Tibial nerve (tissue), 3 donors: ENCODE results near the gene TGDS.

Experiments
- POLR2A ChIP-seq, 2 donors: fragments of 450-650 bp; IDR thresholded peaks; one replicate each; pipeline ENCODE4 v1.6.1; 2017; ENCODE audit warnings: antibody characterized with exemption in 2 of 2, mild to moderate bottlenecking in 2 of 2, moderate library complexity in 2 of 2
- TF ChIP-seq, protein P1 (sequence below), 5 experiments: fragments of 200-600 bp in 3 of 5; fragments of 450-650 bp in 2 of 5; sonication (generic) in 3 of 5; IDR thresholded peaks; one replicate each; pipeline ENCODE4 v1.5.1; 2016 to 2019; ENCODE audit warnings: antibody characterized with exemption in 5 of 5, mild to moderate bottlenecking in 3 of 5, moderate library complexity in 2 of 5

DNA sequence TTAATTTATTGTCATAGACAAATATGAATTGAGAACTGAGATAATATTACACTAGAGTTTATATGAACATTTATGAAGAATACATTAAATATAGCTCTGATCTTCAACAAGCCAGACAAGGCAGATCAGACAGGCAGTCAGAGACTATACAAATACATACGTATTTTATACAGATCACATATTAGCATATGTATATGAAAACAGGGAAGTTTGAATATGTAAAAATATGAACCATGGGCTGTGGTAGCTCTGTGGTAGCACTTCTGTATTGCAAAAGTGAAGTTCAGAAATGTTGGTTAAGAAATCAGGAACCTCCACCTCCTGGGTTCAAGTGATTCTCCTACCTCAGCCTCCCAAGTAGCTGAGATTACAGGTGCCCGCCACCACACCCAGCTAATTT lies 26.4 kb upstream of the TGDS start:
- TF ChIP-seq, protein P1, sequence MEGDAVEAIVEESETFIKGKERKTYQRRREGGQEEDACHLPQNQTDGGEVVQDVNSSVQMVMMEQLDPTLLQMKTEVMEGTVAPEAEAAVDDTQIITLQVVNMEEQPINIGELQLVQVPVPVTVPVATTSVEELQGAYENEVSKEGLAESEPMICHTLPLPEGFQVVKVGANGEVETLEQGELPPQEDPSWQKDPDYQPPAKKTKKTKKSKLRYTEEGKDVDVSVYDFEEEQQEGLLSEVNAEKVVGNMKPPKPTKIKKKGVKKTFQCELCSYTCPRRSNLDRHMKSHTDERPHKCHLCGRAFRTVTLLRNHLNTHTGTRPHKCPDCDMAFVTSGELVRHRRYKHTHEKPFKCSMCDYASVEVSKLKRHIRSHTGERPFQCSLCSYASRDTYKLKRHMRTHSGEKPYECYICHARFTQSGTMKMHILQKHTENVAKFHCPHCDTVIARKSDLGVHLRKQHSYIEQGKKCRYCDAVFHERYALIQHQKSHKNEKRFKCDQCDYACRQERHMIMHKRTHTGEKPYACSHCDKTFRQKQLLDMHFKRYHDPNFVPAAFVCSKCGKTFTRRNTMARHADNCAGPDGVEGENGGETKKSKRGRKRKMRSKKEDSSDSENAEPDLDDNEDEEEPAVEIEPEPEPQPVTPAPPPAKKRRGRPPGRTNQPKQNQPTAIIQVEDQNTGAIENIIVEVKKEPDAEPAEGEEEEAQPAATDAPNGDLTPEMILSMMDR (IDR thresholded peaks at IDR 0.05), result no peak
- no peak for TF ChIP-seq POLR2A (IDR thresholded peaks at IDR 0.05)
